Testis (tissue), 3 donors: Measurements from ENCODE around the gene CHCHD3. TPM values are rescaled to one million over a fixed set of nuclear protein-coding genes. Genes with fewer than 3 reads are reported as not detected.

Experiments used
- DNase-seq: peaks from one replicate; pipeline ENCODE4 v3.0.0-alpha.2; 2019
- H3K27ac ChIP-seq, 2 donors: fragments of 200-600 bp; sonication (generic); one replicate each; pipeline ENCODE4 v1.5.1; 2019
- H3K27me3 ChIP-seq: fragments of 200-600 bp; sonication (generic); one replicate; pipeline ENCODE4 v1.5.1; 2019
- H3K36me3 ChIP-seq: fragments of 200-600 bp; sonication (generic); one replicate; pipeline ENCODE4 v1.5.1; 2017; ENCODE audit warnings: low read depth; ENCODE audit errors: missing control alignments
- H3K4me1 ChIP-seq: fragments of 200-600 bp; sonication (generic); one replicate; pipeline ENCODE4 v1.5.1; 2019
- H3K4me3 ChIP-seq, 2 donors: fragments of 200-600 bp; sonication (generic); one replicate each; pipeline ENCODE4 v1.5.1; 2017 to 2019
- H3K9me3 ChIP-seq: fragments of 200-600 bp; sonication (generic); one replicate; pipeline ENCODE4 v1.5.1; 2017
- CTCF ChIP-seq, 3 experiments: fragments of 450-650 bp in 2 of 3; fragments of 200-600 bp in 1 of 3; sonication (generic) in 1 of 3; IDR thresholded peaks; one replicate each; pipeline ENCODE4 v1.5.1; 2016 to 2019; ENCODE audit warnings: antibody characterized with exemption in 3 of 3, mild to moderate bottlenecking in 2 of 3, moderate library complexity in 1 of 3
- POLR2A ChIP-seq: fragments of 450-650 bp; IDR thresholded peaks from one replicate; pipeline ENCODE4 v1.6.1; 2017; ENCODE audit warnings: antibody characterized with exemption, mild to moderate bottlenecking, moderate library complexity
- WGBS, 2 donors: methylation state at CpG; one replicate each; pipeline ENCODE4 v1.1.5; 2018; 5-methylcytosine and 5-hydroxymethylcytosine counted together
- intact Hi-C: fragments of 100-400 bp; cut with DNase I; formaldehyde crosslinking; loops from one replicate; pipeline ENCODE4 v1.15.1; 2023; ENCODE audit warnings: low total_unique reads
- polyA plus RNA-seq: library from polyadenylated mRNA; stranded (reverse); fragments of 350-450 nt; fragmentation: Illumina TruSeq; extraction: RNeasy Lipid Tissue Mini Kit (QIAGEN cat#74804); gene quantifications from one replicate; pipeline ENCODE4 v1.2.3, GENCODE V29; 2014; ENCODE audit warnings: low read depth, low replicate concordance; ENCODE audit not compliant: insufficient read depth
- total RNA-seq, 2 donors: library from RNA; depleted of rRNA; stranded (reverse); fragments of >200 nt; gene quantifications; one replicate each; pipeline ENCODE4 v1.2.3, GENCODE V29; 2016

The CHCHD3 gene
- total and polyA plus RNA-seq, 3 donors from 2014 or later: 44.0 to 53.0 (median 47.9) TPM

- no peaks in the 10 kb centered on the region for H3K9me3 ChIP-seq
- H3K36me3 ChIP-seq: no peaks in the 10 kb centered on the region
- DNase-seq: no peak
- TF ChIP-seq POLR2A (no peak), CTCF (IDR thresholded peaks at IDR 0.05) (no peak)
- no peaks in the 10 kb centered on the region for H3K4me1 ChIP-seq
- 74 to 81% methylated on average over 6 of the region's 6 CpGs for WGBS, 2 donors
- intact Hi-C loops: no loop called here
- H3K27me3 ChIP-seq: no peaks in the 10 kb centered on the region
- no peak overlapping the region for H3K4me3 ChIP-seq
- no peak overlapping the region for H3K27ac ChIP-seq
Observed at GRCh38 chr7:132964876-132965275, 117.0 kb downstream of the CHCHD3 start.

GRCh38 chr7:132959891-132960290, 122.0 kb downstream of the CHCHD3 start:
- Histone ChIP-seq H3K4me1 (no peaks in the 10 kb centered on the region), H3K36me3 (no peaks in the 10 kb centered on the region), H3K27ac (no peak overlapping the region), H3K4me3 (no peak overlapping the region), H3K27me3 (no peaks in the 10 kb centered on the region), H3K9me3 (no peaks in the 10 kb centered on the region)
- WGBS, 2 donors: 77 to 80% methylated on average over 6 of the region's 6 CpGs
- intact Hi-C loops: no loop called here
- TF ChIP-seq POLR2A (no peak), CTCF (IDR thresholded peaks at IDR 0.05) (no peak)
- no peak for DNase-seq

- H3K27ac ChIP-seq: no peak overlapping the region
- no peaks in the 10 kb centered on the region for H3K9me3 ChIP-seq
- H3K36me3 ChIP-seq: no peaks in the 10 kb centered on the region
- no peaks in the 10 kb centered on the region for H3K27me3 ChIP-seq
- H3K4me3 ChIP-seq: no peak overlapping the region
- no peaks in the 10 kb centered on the region for H3K4me1 ChIP-seq
- intact Hi-C loops: no loop called here
- WGBS, 2 donors: 76 to 79% methylated on average over 2 of the region's 2 CpGs
- TF ChIP-seq POLR2A: no peak
- no peak for TF ChIP-seq CTCF (IDR thresholded peaks at IDR 0.05)
- no peak for DNase-seq
Observed at GRCh38 chr7:132956556-132956955, 125.3 kb downstream of the CHCHD3 start.

- DNase-seq: no peak
- Histone ChIP-seq H3K27ac (no peak overlapping the region), H3K4me3 (no peak overlapping the region), H3K9me3 (no peaks in the 10 kb centered on the region), H3K36me3 (no peaks in the 10 kb centered on the region), H3K27me3 (no peaks in the 10 kb centered on the region), H3K4me1 (no peaks in the 10 kb centered on the region)
- no peak for TF ChIP-seq POLR2A
- WGBS, 2 donors: 79 to 98% methylated on average over 2 of the region's 2 CpGs
- intact Hi-C loops: no loop called here
Observed at GRCh38 chr7:132953468-132953867, 128.4 kb downstream of the CHCHD3 start.

- no peaks in the 10 kb centered on the region for H3K4me1 ChIP-seq
- no peaks in the 10 kb centered on the region for H3K9me3 ChIP-seq
- H3K36me3 ChIP-seq: no peaks in the 10 kb centered on the region
- no peak overlapping the region for H3K4me3 ChIP-seq
- 92 to 95% methylated on average over 1 of the region's 1 CpG for WGBS, 2 donors
- intact Hi-C loops: no loop called here
- no peaks in the 10 kb centered on the region for H3K27me3 ChIP-seq
- no peak for DNase-seq
- H3K27ac ChIP-seq: no peak overlapping the region
- TF ChIP-seq CTCF (IDR thresholded peaks at IDR 0.05) (no peak), POLR2A (no peak)
Observed at GRCh38 chr7:132950725-132951124, 131.2 kb downstream of the CHCHD3 start.
